NCI-H1436 (cell line): Measurements from ENCODE around the gene PIH1D2.
"Not testable (repeated sequence)": the region's sequence is repeated elsewhere in the genome, so short reads cannot be mapped to it uniquely, and the experiment has no call there.

Experiments
- DNase-seq: peaks from one replicate; lab custom pipeline; 2025; lab: John Stamatoyannopoulos, UW

Gene PIH1D2

GRCh38 chr11:112051768-112052167 lies 22.0 kb downstream of the PIH1D2 start:
- no peak for DNase-seq

- no peak for DNase-seq
Measured at GRCh38 chr11:112050721-112051120, 23.1 kb downstream of the PIH1D2 start.

- no peak for DNase-seq
Measured at GRCh38 chr11:112049777-112050176, 24.0 kb downstream of the PIH1D2 start.

GRCh38 chr11:112048256-112048655 lies 25.6 kb downstream of the PIH1D2 start:
- not testable (repeated sequence) for DNase-seq

GRCh38 chr11:112046647-112047046 lies 27.2 kb downstream of the PIH1D2 start:
- DNase-seq = not testable (repeated sequence)

GRCh38 chr11:112044961-112045360 lies 28.9 kb downstream of the PIH1D2 start:
- DNase-seq = no peak

GRCh38 chr11:112042961-112043304 lies 30.9 kb downstream of the PIH1D2 start:
- no peak for DNase-seq

GRCh38 chr11:112042161-112042960 lies 31.5 kb downstream of the PIH1D2 start:
- no peak for DNase-seq

- no peak for DNase-seq
Measured at GRCh38 chr11:112037527-112037926, 36.3 kb downstream of the PIH1D2 start.

- DNase-seq = no peak
Measured at GRCh38 chr11:112033902-112034301, 39.9 kb downstream of the PIH1D2 start.

- DNase-seq = no peak
Measured at GRCh38 chr11:112029460-112029859, 44.4 kb downstream of the PIH1D2 start.

GRCh38 chr11:112026784-112027410 lies 46.9 kb downstream of the PIH1D2 start:
- not testable (repeated sequence) for DNase-seq

GRCh38 chr11:112025707-112026106 lies 48.1 kb downstream of the PIH1D2 start:
- no peak for DNase-seq

GRCh38 chr11:112024773-112025678 lies 48.8 kb downstream of the PIH1D2 start, which contains the start of gene DLAT:
TSS of gene DLAT (plus strand) at chr11:112025408. CDS start at chr11:112025473, 65 bp downstream.
- peak; percentile 67 for DNase-seq

GRCh38 chr11:112024178-112024772 lies 49.5 kb downstream of the PIH1D2 start:
- DNase-seq = no peak

GRCh38 chr11:112023104-112023503 lies 50.7 kb downstream of the PIH1D2 start:
- DNase-seq = no peak

GRCh38 chr11:112019066-112019465 lies 54.8 kb downstream of the PIH1D2 start:
- no peak for DNase-seq
